ENCODE results near the gene RPL13.

DNA sequence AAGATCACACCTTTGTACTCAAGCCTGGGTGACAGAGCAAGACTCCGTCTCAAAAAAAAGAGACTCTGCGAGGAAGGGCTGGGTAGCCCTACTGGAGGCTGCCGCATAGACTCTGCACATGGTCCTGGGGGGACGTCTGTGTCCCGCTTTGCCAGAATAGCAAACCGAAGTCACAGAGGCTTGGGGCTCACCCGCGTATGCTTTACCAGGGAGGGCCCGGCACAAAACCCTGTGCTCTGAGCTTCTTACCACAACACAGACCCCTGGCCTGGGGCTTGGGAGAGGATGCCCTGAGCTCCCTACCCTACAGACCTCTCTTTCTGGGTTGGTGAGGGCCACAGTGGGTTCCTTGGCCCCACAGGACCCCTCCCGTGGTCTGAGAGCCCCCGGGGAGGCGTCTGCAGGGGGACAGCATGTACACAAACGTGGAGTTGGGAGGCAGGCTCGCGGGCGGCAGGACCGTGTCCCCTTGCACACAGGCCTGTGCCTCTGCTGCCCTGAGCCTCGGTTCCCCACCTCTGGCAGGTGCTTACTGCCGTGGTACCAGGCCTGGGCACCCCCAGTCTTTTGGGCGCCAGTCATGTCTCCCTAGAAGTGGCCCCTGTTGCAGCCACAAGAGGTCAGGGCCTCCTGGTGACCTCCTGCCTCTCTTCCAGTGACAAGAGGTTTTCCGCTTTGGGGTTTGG lies 28.9 kb downstream of the RPL13 start:
- TF ChIP-seq, protein P1, sequence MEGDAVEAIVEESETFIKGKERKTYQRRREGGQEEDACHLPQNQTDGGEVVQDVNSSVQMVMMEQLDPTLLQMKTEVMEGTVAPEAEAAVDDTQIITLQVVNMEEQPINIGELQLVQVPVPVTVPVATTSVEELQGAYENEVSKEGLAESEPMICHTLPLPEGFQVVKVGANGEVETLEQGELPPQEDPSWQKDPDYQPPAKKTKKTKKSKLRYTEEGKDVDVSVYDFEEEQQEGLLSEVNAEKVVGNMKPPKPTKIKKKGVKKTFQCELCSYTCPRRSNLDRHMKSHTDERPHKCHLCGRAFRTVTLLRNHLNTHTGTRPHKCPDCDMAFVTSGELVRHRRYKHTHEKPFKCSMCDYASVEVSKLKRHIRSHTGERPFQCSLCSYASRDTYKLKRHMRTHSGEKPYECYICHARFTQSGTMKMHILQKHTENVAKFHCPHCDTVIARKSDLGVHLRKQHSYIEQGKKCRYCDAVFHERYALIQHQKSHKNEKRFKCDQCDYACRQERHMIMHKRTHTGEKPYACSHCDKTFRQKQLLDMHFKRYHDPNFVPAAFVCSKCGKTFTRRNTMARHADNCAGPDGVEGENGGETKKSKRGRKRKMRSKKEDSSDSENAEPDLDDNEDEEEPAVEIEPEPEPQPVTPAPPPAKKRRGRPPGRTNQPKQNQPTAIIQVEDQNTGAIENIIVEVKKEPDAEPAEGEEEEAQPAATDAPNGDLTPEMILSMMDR (IDR thresholded peaks at IDR 0.05) = no peak
- TF ChIP-seq ZFX (IDR thresholded peaks at IDR 0.05; ENCODE audit: borderline replicate concordance) = no peak

Measured in 22Rv1 (cell line).